Large intestine (tissue), 12 donors: Measurements from ENCODE around the gene ZNF791. TPM values are rescaled to one million over a fixed set of nuclear protein-coding genes. Genes with fewer than 3 reads are reported as not detected.
"Not testable (repeated sequence)": the region's sequence is repeated elsewhere in the genome, so short reads cannot be mapped to it uniquely, and the experiment has no call there.

ENCODE experiments used
- DNase-seq, 2 donors: peaks; one replicate each; pipeline versions ENCODE4 v3.0.0 to v3.0.0-alpha.2; 2013
- H3K27ac ChIP-seq: one replicate; pipeline ENCODE4 v1.5.1; 2013; ENCODE audit warnings: low read length
- H3K27me3 ChIP-seq: 2 replicates; pipeline ENCODE4 v1.6.1; 2013; ENCODE audit warnings: low read length; ENCODE audit not compliant: control insufficient read depth, insufficient read depth
- H3K36me3 ChIP-seq: 2 replicates; pipeline ENCODE4 v1.6.1; 2013; ENCODE audit warnings: low read length; ENCODE audit not compliant: control insufficient read depth, insufficient read depth
- H3K4me1 ChIP-seq: one replicate; pipeline ENCODE4 v1.6.1; 2013; ENCODE audit warnings: low read length; ENCODE audit not compliant: control insufficient read depth, insufficient read depth
- H3K4me3 ChIP-seq: one replicate; pipeline ENCODE4 v1.5.1; 2013; ENCODE audit warnings: low read length
- H3K9me3 ChIP-seq: one replicate; pipeline ENCODE4 v1.6.1; 2013; ENCODE audit warnings: mild to moderate bottlenecking, low read depth, low read length, moderate library complexity; ENCODE audit not compliant: control insufficient read depth
- WGBS: methylation state at CpG from one replicate; pipeline ENCODE4 v1.1.5; 2013; ENCODE audit warnings: low lambda C conversion rate; ENCODE audit not compliant: insufficient coverage; 5-methylcytosine and 5-hydroxymethylcytosine counted together
- long read RNA-seq, 11 donors: transcript quantifications; one replicate each; lab custom pipeline, GENCODE V29; 2026
- polyA plus RNA-seq: library from polyadenylated mRNA; unstranded; fragments of 120-200 nt; gene quantifications from one replicate; pipeline ENCODE4 v1.2.1, GENCODE V29; 2013

ZNF791 gene
- polyA plus RNA-seq, result 19.0 TPM
- long read RNA-seq, donor 1, full-length matches to known transcripts, result 3 of 3 reads
- long read RNA-seq, donor 1, partial matches to known transcripts, result 0 of 3 reads
- long read RNA-seq, donor 1, other reads (novel, unspliced or antisense), result 0 of 3 reads
- long read RNA-seq, donor 2, full-length matches to known transcripts, result 1 of 1 reads
- long read RNA-seq, donor 2, partial matches to known transcripts, result 0 of 1 reads
- long read RNA-seq, donor 2, other reads (novel, unspliced or antisense), result 0 of 1 reads
- long read RNA-seq, donor 3, result 0 reads
- long read RNA-seq, donor 4, result 0 reads
- long read RNA-seq, donor 5, full-length matches to known transcripts, result 5 of 5 reads
- long read RNA-seq, donor 5, partial matches to known transcripts, result 0 of 5 reads
- long read RNA-seq, donor 5, other reads (novel, unspliced or antisense), result 0 of 5 reads
- long read RNA-seq, donor 6, full-length matches to known transcripts, result 5 of 44 reads
- long read RNA-seq, donor 6, partial matches to known transcripts, result 34 of 44 reads
- long read RNA-seq, donor 6, other reads (novel, unspliced or antisense), result 5 of 44 reads
- long read RNA-seq, donor 7, full-length matches to known transcripts, result 1 of 192 reads
- long read RNA-seq, donor 7, partial matches to known transcripts, result 80 of 192 reads
- long read RNA-seq, donor 7, other reads (novel, unspliced or antisense), result 111 of 192 reads
- long read RNA-seq, donor 8, full-length matches to known transcripts, result 6 of 6 reads
- long read RNA-seq, donor 8, partial matches to known transcripts, result 0 of 6 reads
- long read RNA-seq, donor 8, other reads (novel, unspliced or antisense), result 0 of 6 reads
- long read RNA-seq, donor 9, full-length matches to known transcripts, result 2 of 2,099 reads
- long read RNA-seq, donor 9, partial matches to known transcripts, result 2,097 of 2,099 reads
- long read RNA-seq, donor 9, other reads (novel, unspliced or antisense), result 0 of 2,099 reads
- long read RNA-seq, donor 10, full-length matches to known transcripts, result 2 of 2 reads
- long read RNA-seq, donor 10, partial matches to known transcripts, result 0 of 2 reads
- long read RNA-seq, donor 10, other reads (novel, unspliced or antisense), result 0 of 2 reads
- long read RNA-seq, donor 11, full-length matches to known transcripts, result 4 of 1,783 reads
- long read RNA-seq, donor 11, partial matches to known transcripts, result 1,779 of 1,783 reads
- long read RNA-seq, donor 11, other reads (novel, unspliced or antisense), result 0 of 1,783 reads

DNA sequence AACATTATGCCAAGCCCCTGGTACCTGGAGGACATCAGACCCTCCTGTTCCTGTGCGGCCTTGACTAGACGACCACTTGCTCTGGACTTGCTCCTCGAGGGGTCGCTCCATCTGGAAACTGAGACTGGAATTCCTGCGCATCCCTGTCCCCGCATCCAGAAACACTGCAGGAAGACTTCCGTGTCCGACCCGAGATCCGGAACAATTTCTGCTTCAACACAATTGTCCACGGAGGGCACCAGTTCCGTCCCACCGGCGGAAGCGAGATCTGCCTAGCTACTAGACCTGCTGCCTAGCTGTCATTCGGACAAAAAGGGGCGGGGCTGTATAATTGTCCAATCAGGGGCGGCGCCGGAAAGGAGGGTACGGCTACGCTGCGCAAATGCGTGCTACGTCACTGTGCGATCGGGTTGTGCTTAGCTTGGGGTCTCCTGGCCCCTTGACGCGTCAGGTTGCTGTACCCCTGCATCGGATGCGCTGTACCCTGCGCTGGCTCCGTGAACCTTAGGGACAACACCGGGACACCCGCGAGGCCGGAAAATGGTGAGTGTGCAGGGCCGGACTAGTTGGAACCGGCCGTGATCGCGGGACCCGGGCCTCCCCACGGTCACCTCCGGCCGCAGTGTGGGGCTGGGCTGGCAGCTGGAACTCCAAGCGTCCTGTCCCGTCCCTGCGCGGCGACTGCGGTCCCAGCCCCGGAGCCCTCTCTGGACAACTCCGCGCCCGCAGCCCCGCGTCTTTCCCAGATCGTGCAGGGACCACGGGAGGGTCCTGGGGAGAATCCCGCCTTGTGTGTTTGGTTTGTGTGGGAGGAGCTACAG lies at the start of gene ZNF791, which contains the start of gene ZNF490:
ZNF791 (plus strand) TSS at position 381 of the 821 bp plus-strand sequence; CDS start at position 541, 160 bp downstream.
ZNF490 (minus strand) TSS at position 274 of the 821 bp plus-strand sequence; CDS start at position 141, 133 bp downstream.
- Histone ChIP-seq H3K4me1 (no peaks in the 10 kb centered on the region), H3K9me3 (no peaks in the 10 kb centered on the region), H3K27me3 (no peaks in the 10 kb centered on the region), H3K27ac (peak within 1 kb of the TSS; percentile 100), H3K36me3 (peaks cover 20% of the 10 kb centered on the region), H3K4me3 (peak within 1 kb of the TSS; percentile 100)
- WGBS, result no CpG with 5 or more reads among the region's 61 CpGs
- DNase-seq, result peak; percentile 97 to 98

DNA sequence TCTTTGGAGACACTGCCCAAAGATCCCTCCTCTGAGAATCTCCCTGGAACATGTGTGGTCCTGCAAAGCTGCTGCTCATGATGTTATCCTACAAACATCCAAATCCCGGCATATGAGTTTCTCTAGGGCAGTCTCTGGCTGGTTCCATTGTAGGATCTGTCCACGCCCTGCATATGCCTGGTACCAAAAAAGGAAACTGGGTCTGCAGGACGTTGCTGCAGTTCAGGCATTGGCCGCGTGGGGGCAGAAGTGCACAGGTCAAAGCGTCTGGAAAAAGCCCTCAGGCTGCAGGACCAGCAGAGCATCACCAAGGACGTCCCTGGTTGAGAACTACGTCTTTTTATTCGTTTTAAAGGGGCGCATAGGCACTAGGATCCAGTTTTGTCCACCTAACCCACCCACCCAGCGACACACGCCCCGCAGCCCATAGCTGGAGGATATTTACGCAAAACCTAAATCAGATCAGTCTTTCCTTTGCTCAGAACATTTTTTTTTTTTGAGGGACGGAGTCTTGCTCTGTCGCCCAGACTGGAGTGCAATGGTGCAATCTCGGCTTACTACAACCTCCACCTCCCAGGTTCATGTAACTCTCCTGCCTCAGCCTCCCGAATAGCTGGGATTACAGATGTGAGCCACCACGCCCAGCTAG lies 46.6 kb upstream of the ZNF791 start:
- H3K9me3 ChIP-seq, result no peaks in the 10 kb centered on the region
- peak; percentile 73 to 78 for DNase-seq
- no CpG with 5 or more reads among the region's 19 CpGs for WGBS
- H3K36me3 ChIP-seq, result no peaks in the 10 kb centered on the region
- no peak overlapping the region for H3K27ac ChIP-seq
- H3K27me3 ChIP-seq, result no peaks in the 10 kb centered on the region
- no peak overlapping the region for H3K4me3 ChIP-seq
- H3K4me1 ChIP-seq, result no peaks in the 10 kb centered on the region

DNA sequence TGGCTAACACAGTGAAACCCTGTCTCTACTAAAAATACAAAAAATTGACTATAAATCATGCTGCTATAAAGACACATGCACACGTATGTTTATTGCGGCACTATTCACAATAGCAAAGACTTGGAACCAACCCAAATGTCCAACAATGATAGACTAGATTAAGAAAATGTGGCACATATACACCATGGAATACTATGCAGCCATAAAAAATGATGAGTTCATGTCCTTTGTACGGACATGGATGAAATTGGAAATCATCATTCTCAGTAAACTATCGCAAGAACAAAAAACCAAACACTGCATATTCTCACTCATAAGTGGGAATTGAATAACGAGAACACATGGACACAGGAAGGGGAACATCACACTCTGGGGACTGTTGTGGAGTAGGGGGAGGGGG lies 44.3 kb upstream of the ZNF791 start:
- H3K4me3 ChIP-seq, H3K9me3 ChIP-seq, DNase-seq, H3K36me3 ChIP-seq, H3K27ac ChIP-seq, H3K27me3 ChIP-seq, H3K4me1 ChIP-seq: not testable (repeated sequence)
- WGBS, result no CpG with 5 or more reads among the region's 5 CpGs

DNA sequence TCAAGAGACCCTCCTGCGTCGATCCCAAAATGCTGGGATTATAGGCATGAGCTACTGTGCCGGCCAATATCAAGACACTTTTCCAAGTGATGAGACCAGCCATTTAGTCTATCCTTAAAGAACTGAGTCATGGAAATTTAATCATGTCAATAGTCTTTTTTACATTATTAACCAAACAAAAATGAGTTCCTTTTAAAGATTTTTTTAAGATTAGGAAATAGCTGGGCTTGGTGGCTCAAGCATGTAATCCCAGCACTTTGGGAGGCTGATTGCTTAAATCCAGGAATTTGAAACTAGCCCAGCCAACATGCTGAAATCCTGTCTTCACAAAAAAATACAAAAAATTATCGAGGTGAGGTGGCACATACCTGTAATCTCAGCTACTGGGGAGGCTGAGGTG lies 42.8 kb upstream of the ZNF791 start:
- no CpG with 5 or more reads among the region's 4 CpGs for WGBS
- DNase-seq, result no peak
- H3K4me3 ChIP-seq, result no peak overlapping the region
- no peaks in the 10 kb centered on the region for H3K9me3 ChIP-seq
- H3K36me3 ChIP-seq, result no peaks in the 10 kb centered on the region
- no peaks in the 10 kb centered on the region for H3K27me3 ChIP-seq
- no peak overlapping the region for H3K27ac ChIP-seq
- peaks cover 3% of the 10 kb centered on the region for H3K4me1 ChIP-seq

DNA sequence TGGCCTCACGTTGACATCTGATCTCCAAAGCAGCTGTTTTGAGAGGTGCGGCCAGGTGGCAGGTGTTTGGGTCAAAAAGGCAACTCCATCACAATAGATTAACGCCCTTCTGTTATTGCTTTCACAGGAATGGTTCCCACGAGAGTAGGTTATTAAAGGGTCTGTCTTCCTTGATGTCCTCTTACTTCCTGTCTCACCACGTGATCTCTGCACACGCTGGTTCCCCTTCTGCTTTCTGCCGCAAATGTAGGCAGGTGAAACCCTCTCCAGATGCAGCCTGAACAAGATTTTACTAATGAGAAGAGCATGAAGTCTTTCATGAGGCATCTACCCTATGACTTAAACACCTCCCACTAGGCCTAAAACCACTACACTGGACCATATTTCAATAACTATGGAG lies 36.7 kb upstream of the ZNF791 start:
- Histone ChIP-seq H3K36me3 (peaks cover 12% of the 10 kb centered on the region), H3K27ac (no peak overlapping the region), H3K4me1 (peaks cover 3% of the 10 kb centered on the region), H3K27me3 (no peaks in the 10 kb centered on the region), H3K9me3 (no peaks in the 10 kb centered on the region), H3K4me3 (no peak overlapping the region)
- no peak for DNase-seq
- no CpG with 5 or more reads among the region's 7 CpGs for WGBS

DNA sequence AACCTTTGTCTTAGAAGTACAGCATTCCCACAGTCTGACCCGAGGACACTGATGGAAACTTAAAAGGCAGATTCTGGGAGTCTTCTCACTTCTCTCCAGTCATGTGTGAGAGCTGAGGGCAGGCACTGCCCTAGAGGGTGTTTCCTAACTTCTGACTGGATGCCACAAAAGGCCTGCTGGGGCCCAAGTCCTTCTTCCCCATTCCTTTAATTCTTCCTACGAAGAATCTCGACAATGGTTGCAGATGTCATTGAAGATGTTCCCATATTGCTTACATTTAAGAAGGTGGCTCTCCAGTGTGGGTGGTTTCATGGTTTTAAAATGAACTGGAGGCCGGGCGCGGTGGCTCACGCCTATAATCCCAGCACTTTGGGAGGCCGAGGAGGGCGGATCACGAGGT lies 32.1 kb upstream of the ZNF791 start:
- no peak overlapping the region for H3K27ac ChIP-seq
- H3K36me3 ChIP-seq, result peaks cover 40% of the 10 kb centered on the region
- H3K9me3 ChIP-seq, result peaks cover 26% of the 10 kb centered on the region
- no peaks in the 10 kb centered on the region for H3K4me1 ChIP-seq
- WGBS, result 90% methylated on average over 2 of the region's 10 CpGs
- DNase-seq, result no peak
- no peak overlapping the region for H3K4me3 ChIP-seq
- H3K27me3 ChIP-seq, result no peaks in the 10 kb centered on the region

DNA sequence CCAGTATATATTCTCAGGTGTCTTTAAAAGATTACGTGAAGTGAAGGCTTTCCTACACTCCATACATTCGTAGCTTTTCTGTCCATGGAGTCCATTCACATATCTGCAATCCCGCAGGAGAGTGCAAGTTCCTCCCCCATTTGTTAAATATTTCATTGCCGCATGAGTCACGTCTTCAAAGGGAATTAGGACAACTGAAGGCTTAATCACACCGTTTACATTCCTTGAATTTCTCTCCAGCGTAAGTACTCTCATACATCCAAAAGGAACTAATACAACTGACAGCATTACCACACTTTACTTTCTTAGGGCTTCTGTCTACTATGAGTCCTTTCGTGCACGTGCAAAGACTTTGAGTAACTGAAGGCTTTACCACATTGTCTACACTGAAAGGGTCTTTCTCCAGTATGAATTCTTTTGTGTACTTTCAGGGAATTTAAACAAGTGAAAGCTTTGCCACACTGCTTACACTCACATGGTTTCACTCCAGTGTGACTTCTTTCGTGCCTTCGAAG lies 30.5 kb upstream of the ZNF791 start:
- no peak overlapping the region for H3K27ac ChIP-seq
- peaks cover 26% of the 10 kb centered on the region for H3K9me3 ChIP-seq
- DNase-seq, result no peak
- peaks cover 40% of the 10 kb centered on the region for H3K36me3 ChIP-seq
- no peaks in the 10 kb centered on the region for H3K4me1 ChIP-seq
- 83% methylated on average over 6 of the region's 11 CpGs for WGBS
- no peak overlapping the region for H3K4me3 ChIP-seq
- H3K27me3 ChIP-seq, result no peaks in the 10 kb centered on the region

GRCh38 chr19:12581100-12581499 lies 29.6 kb upstream of the ZNF791 start:
- no peak for DNase-seq
- H3K27me3 ChIP-seq, result no peaks in the 10 kb centered on the region
- no peak overlapping the region for H3K4me3 ChIP-seq
- H3K9me3 ChIP-seq, result peaks cover 26% of the 10 kb centered on the region
- H3K4me1 ChIP-seq, result no peaks in the 10 kb centered on the region
- H3K36me3 ChIP-seq, result peaks cover 40% of the 10 kb centered on the region
- no peak overlapping the region for H3K27ac ChIP-seq
- WGBS, result 97% methylated on average over 4 of the region's 9 CpGs

GRCh38 chr19:12596485-12596884 lies 14.2 kb upstream of the ZNF791 start:
- Histone ChIP-seq H3K27ac (no peak overlapping the region), H3K36me3 (peaks cover 16% of the 10 kb centered on the region), H3K9me3 (peaks cover 3% of the 10 kb centered on the region), H3K27me3 (no peaks in the 10 kb centered on the region), H3K4me1 (peaks cover 3% of the 10 kb centered on the region), H3K4me3 (peak overlapping the region; percentile 35)
- no peak for DNase-seq
- 100% methylated on average over 2 of the region's 11 CpGs for WGBS
